Activated CD4-positive, alpha-beta T cell treated with anti-CD3 and anti-CD28 coated beads, Interleukin-2, Interleukin-4, amounts not matched to agents 100 ng/mL and 50 ng/mL, durations not matched to agents 16 hours and 8 hours (primary cell): ENCODE results near the gene XPC.

Source experiments
- DNase-seq: peaks from one replicate; pipeline ENCODE4 v3.0.0-alpha.2; 2020; ENCODE audit warnings: low spot score

XPC gene

GRCh38 chr3:14208168-14208567 is 29.8 kb upstream of the XPC start:
- no peak for DNase-seq

- no peak for DNase-seq
Observed at GRCh38 chr3:14206548-14207177, 28.3 kb upstream of the XPC start.

GRCh38 chr3:14204515-14205284 is 26.3 kb upstream of the XPC start:
- no peak for DNase-seq

GRCh38 chr3:14203521-14204079 is 25.2 kb upstream of the XPC start:
- peak; percentile 36 for DNase-seq

- DNase-seq, result no peak
Observed at GRCh38 chr3:14202874-14203520, 24.6 kb upstream of the XPC start.

- DNase-seq, result no peak
Observed at GRCh38 chr3:14201940-14202684, 23.7 kb upstream of the XPC start.

GRCh38 chr3:14200841-14201240 is 22.4 kb upstream of the XPC start:
- no peak for DNase-seq

- DNase-seq, result no peak
Observed at GRCh38 chr3:14200276-14200675, 21.9 kb upstream of the XPC start.

- DNase-seq, result no peak
Observed at GRCh38 chr3:14199641-14200040, 21.2 kb upstream of the XPC start.

GRCh38 chr3:14194865-14195264 is 16.5 kb upstream of the XPC start:
- no peak for DNase-seq

- DNase-seq, result no peak
Observed at GRCh38 chr3:14188041-14188754, 9.8 kb upstream of the XPC start.

GRCh38 chr3:14186854-14187458 is 8.6 kb upstream of the XPC start:
- DNase-seq, result no peak

- no peak for DNase-seq
Observed at GRCh38 chr3:14183015-14183577, 4.7 kb upstream of the XPC start.

- DNase-seq, result no peak
Observed at GRCh38 chr3:14181253-14181652, 2.9 kb upstream of the XPC start.

- no peak for DNase-seq
Observed at GRCh38 chr3:14179795-14180194, 1.4 kb upstream of the XPC start.

GRCh38 chr3:14179114-14179465 is 689 bp upstream of the XPC start:
- DNase-seq, result no peak

- no peak for DNase-seq
Observed at GRCh38 chr3:14177580-14178246, 688 bp downstream of the XPC start.

- peak; percentile 78 for DNase-seq
Observed at GRCh38 chr3:14175383-14176037, 2.9 kb downstream of the XPC start.

- no peak for DNase-seq
Observed at GRCh38 chr3:14174483-14174882, 3.9 kb downstream of the XPC start.

GRCh38 chr3:14172496-14172895 is 5.9 kb downstream of the XPC start:
- no peak for DNase-seq
